GM19023 (cell line): ENCODE measurements around the gene LYZ.
A peak's percentile ranks its signal among the peaks of the same experiment; 100 is the strongest.
"Not testable (repeated sequence)": the region's sequence is repeated elsewhere in the genome, so short reads cannot be mapped to it uniquely, and the experiment has no call there.

Source experiments
- ATAC-seq: cut with Tn5 transposase; IDR thresholded peaks from one replicate; pipeline ENCODE4 v1.9.1; 2021; ENCODE audit warnings: mild to moderate bottlenecking, moderate library complexity; ENCODE audit not compliant: unreplicated experiment

Gene LYZ

GRCh38 chr12:69348162-69348938, at the start of gene LYZ:
Gene LYZ, plus strand, starts transcription at chr12:69348381. Its CDS starts 28 bp downstream, at chr12:69348409.
- no peak for ATAC-seq

DNA sequence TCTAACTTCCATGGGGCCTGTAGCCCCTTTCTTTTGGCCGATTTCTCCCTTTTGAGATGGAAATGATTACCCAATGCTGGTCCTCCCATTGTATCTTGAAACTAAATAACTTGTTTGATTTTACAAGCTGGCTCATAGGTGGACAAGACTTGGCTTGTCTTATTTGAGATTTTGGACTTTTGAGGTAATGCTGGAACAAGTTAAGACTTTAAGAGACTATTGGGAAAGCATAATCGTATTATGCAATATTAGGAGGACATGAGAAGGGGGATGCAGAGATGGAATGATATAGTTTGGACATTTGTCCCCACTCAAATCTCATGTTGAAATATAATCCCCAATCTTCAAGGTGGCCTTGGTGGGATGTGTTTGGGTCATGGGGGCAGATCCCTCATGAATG, 49.2 kb upstream of the LYZ start:
- no peak for ATAC-seq

- no peak for ATAC-seq
These were observed 43.9 kb upstream of the LYZ start for GRCh38 chr12:69304284-69304683.

GRCh38 chr12:69309461-69309860, 38.7 kb upstream of the LYZ start:
- ATAC-seq = no peak

DNA sequence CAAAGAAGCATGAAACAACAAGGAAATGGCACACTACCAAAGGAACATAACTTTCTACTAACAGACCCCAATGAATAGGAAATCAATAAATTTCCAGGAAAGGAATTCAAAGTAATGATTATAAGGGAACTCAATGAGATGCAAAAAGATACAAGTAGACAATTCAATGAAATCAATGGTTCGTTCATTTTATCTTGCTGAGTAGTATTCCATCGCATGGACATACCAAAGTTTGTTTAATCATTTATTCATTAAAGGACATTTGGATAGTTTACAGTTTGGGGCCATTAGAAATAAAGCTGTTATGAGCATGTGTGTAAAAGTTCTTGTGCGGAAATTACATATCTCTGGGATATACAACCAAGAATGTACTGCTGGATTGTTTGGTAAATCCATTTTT, 35.0 kb upstream of the LYZ start:
- ATAC-seq = no peak

DNA sequence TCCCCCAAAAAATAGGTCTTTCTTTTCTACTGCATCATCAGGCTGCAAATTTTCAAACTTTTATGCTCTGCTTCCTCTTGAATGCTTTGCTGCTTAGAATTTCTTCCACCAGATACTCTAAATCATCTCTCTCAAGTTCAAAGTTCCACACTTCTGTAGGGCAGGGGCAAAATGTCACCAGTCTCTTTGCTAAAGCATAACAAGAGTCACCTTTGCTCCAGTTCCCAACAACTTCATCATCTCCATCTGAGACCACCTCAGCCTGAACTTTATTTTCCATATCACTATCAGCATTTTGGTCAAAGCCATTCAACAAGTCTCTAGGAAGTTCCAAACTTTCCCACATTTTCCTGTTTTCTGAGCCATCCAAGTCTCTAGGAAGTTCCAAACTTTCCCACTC, 31.4 kb upstream of the LYZ start:
- not testable (repeated sequence) for ATAC-seq

GRCh38 chr12:69317233-69317632, 30.9 kb upstream of the LYZ start:
- ATAC-seq = not testable (repeated sequence)

- ATAC-seq = no peak
These were observed 30.0 kb upstream of the LYZ start for GRCh38 chr12:69318225-69318624.

DNA sequence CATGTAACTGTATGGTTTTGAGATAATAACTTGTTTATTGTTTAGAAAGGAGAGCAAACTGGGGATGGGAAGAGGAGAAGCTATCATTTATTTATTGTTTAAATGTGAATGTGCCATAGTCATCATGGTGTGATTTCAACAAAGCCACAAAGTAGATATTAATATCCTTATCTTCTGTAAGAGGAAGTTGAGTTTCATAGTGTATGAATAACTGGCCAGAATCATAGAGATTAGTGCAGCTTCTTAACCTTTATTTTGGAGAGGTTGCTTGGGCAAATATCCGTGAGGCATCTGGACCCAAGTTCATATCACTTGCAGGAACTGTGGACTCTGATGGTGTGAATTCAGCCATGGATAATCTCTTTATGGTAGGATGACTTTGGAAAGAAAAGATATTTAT, 26.8 kb upstream of the LYZ start:
- no peak for ATAC-seq

DNA sequence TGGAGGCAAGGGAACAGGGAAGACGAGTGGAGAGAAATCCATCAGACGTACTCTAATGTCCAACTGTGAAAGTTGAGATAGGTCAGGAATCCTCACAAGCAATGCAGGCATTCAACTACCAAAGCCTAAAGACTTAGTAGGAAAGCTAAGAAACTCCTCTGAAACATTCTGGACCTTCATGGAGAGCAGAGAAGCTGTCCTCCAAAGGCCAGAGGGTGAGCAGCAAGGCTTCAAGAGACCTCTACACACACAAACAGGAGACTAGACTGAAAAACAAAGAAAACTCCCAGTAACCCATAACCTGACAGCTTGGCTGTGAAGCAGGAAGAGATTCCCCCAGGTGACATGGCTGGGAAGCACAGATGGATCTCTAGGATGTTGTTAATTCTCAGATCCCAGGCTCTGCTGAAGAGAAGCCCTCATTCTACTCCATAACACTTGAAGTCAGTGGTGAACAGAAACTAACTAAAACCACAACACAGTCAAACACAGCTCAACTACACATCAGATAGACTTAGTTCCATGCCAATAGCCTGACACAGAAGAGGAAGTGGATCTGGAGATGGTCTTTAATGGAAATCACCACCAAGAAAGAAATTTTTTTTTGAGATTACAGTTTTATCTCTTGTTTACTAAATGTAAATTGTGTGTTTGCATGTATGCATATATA, 23.2 kb upstream of the LYZ start:
- ATAC-seq = peak; percentile 93

DNA sequence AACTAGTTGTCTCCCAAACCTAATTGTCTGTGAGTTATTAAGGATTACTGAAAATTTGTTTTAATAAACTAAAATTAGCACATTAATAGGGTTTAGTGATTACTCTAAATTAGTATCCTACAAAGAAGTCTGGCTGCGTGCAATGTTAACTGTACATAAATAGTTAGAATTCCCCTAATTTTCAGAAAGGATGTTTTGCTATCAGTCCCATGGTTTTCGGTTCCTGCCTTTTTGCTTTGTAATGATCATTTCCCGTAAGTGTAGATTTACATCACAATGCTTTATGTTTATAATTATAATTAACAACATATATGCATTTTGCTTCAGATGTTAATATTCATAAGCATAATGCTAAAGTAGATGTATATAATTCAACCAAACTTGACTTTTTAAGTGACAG, 19.8 kb upstream of the LYZ start:
- ATAC-seq = no peak

GRCh38 chr12:69329669-69330428, 18.3 kb upstream of the LYZ start:
- no peak for ATAC-seq

DNA sequence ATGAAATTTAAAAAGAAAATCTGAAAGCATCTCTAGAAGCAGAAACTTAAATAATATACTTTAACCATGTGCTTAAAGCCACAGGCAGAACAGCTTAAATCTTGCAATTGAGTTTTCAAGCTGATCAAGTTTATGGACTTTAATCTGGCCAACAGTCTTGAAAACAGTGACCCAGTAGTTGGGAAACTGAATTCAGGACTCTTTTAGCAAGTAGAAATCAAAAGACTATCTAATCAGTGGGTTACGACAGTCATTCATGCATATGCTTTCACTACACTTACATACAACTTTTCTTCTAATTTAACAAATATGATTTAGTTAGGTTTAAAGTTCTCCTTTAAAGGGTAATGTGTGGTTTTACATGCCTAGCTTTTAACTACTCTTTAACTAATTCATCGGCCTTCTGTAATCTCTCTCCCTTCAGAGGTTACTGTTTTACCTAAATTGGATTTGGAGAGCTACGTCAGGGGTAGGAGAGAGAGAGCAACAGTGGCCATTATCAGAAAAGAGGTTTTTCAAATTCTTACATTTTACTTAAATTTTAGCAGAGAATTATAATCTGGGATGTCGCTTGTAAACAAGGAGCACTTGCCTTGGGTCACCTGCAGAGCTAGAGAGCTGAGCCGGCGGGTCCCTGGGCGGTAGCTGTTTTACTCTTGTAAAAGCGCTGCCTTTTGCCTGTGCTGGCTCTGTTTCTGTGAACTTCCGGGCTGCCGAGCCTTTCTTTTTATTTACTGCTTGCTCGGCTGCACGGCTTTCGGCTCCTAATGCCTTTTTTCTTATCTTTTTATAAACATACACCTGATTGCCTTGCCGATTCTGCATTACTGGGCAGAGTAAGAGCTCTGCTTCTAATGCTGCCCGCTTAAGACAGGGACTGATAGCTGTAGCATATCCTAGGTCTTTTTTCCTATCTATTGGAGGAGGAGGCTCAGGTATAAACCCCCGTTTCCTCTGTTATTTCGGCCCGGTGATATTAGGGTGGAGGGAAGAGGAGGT, 17.4 kb upstream of the LYZ start:
- peak; percentile 81 for ATAC-seq

- no peak for ATAC-seq
These were observed 16.7 kb upstream of the LYZ start for GRCh38 chr12:69331519-69331908.

GRCh38 chr12:69331909-69332684, 16.1 kb upstream of the LYZ start:
- no peak for ATAC-seq

DNA sequence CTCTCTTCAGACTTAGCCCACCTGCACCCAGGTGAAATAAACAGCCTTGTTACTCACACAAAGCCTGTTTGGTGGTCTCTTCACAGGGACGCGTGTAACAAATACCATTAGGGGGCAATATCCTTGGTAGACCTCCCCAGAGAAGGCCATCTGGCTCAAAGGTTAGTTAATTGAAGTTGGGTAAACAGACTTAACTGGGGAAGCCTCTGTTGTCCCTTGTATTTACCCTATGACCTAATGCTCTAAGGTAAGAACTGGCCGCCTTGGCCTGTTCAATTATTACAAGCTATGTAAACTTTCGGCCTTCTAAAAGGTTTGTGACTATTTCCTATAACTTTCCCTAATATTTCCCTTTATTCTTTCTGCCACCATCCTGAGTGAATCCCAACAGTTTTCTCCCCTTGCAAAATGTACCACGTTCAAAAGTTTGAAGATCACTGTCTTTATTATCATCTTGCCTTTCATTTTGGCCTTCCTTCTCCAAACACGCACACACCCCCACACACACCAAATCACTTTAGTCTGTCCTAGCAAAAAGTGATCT, 15.3 kb upstream of the LYZ start:
- no peak for ATAC-seq

DNA sequence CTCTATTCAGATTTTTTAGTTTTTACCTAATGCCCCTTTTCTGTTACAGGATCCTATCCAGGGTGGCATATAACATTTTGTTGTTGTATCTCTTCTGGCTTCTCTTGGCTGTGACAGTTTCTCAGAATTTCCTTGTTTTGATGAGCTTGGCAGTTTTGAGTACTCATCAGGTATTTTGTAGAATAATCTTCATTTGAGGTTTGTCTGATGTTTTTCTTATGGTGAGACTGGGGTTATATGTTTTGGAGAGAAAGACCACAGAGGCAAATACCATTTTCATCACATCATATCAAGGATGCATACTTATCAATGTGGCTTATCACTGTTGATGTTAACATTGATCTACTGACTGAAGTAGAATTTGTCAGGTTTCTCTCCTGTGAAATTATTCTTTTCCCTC, 14.0 kb upstream of the LYZ start:
- ATAC-seq = no peak

GRCh38 chr12:69337311-69338090, 10.7 kb upstream of the LYZ start:
- ATAC-seq = no peak
